Lower leg skin (tissue), 3 donors: ENCODE data around the gene FARP1.

Experiments
- POLR2A ChIP-seq, 2 donors: fragments of 450-650 bp; IDR thresholded peaks; one replicate each; pipeline ENCODE4 v1.6.1; 2016 to 2017; ENCODE audit warnings: antibody characterized with exemption in 2 of 2, mild to moderate bottlenecking in 1 of 2, moderate library complexity in 1 of 2
- TF ChIP-seq, protein P1 (sequence below), 3 donors: fragments of 450-650 bp; IDR thresholded peaks; one replicate each; pipeline ENCODE4 v1.5.1; 2016; ENCODE audit warnings: antibody characterized with exemption in 3 of 3, mild to moderate bottlenecking in 3 of 3, moderate library complexity in 2 of 3

DNA sequence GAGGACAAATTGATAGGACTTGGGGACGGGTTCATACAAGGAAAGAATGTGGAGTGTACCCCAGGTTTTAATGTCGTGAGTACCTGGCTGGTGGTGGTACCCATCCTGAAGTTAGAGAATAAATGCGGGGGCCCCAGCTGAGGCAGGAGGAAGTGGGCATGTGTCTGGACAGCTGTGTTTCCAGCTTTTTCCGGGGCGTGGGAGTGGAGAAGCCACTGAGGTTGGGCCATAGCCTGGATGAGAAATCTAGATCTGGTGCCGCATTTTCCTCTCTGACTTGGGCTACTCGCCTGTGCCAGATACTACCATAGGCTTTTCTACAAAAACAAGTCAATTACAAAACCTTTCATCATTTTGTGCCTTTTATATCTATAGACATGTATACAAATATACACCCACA is 286.6 kb downstream of the FARP1 start:
- no peak for TF ChIP-seq POLR2A (IDR thresholded peaks at IDR 0.05)
- TF ChIP-seq, protein P1, sequence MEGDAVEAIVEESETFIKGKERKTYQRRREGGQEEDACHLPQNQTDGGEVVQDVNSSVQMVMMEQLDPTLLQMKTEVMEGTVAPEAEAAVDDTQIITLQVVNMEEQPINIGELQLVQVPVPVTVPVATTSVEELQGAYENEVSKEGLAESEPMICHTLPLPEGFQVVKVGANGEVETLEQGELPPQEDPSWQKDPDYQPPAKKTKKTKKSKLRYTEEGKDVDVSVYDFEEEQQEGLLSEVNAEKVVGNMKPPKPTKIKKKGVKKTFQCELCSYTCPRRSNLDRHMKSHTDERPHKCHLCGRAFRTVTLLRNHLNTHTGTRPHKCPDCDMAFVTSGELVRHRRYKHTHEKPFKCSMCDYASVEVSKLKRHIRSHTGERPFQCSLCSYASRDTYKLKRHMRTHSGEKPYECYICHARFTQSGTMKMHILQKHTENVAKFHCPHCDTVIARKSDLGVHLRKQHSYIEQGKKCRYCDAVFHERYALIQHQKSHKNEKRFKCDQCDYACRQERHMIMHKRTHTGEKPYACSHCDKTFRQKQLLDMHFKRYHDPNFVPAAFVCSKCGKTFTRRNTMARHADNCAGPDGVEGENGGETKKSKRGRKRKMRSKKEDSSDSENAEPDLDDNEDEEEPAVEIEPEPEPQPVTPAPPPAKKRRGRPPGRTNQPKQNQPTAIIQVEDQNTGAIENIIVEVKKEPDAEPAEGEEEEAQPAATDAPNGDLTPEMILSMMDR (IDR thresholded peaks at IDR 0.05): no peak
